Stimulated activated CD4-positive, alpha-beta T cell treated with anti-CD3 and anti-CD28 coated beads, Interleukin-1b, Interleukin-23, amount 100 ng/mL, for 48 hours (primary cell): Measurements from ENCODE around the gene RCN2.

Experiments used
- DNase-seq: peaks from one replicate; pipeline ENCODE4 v3.0.0-alpha.2; 2020

RCN2 gene

DNA sequence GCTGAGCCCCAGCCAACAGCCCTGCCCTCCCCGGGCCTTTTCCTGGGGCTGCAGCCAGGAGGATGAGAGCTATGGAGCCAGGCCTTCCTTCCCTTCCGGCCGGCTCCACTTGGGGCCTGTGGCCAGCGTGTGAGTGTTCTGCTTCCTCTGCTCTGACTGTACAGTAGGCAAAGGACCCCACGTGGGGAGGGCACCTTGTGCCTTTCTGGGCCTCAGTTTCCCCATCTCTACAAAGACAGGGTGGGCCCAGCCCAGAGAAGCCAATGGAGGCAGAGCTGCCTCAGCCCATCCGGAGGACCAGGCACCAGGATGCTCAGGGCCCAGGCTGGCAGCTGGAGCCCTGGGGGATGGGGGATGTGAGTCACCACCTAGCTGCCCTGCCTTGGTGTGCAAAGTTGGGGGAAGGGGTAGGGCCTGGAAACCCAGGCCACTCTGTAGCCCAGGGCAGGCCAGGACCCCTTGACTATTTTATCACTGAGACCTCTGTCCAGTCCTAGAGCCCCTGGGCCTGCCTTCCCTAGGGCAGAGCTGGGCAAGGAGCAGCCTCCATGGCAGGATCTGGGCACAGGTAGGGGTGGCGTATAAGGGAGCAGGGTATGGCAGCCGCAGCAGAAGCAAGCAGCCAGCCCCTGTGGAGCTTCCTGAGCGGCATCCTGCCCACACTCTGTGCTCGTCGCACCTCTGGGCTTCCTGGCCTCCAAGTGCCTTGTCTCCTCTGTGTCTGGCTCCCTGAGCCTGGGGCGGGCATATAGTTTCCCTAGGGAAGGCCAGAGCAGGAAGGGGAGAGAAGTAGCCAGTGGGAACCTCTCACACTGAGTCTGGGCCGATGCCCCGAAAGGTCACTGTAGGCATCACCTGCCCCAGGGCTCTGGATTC lies 65.2 kb downstream of the RCN2 start:
- peak; percentile 63 for DNase-seq

DNA sequence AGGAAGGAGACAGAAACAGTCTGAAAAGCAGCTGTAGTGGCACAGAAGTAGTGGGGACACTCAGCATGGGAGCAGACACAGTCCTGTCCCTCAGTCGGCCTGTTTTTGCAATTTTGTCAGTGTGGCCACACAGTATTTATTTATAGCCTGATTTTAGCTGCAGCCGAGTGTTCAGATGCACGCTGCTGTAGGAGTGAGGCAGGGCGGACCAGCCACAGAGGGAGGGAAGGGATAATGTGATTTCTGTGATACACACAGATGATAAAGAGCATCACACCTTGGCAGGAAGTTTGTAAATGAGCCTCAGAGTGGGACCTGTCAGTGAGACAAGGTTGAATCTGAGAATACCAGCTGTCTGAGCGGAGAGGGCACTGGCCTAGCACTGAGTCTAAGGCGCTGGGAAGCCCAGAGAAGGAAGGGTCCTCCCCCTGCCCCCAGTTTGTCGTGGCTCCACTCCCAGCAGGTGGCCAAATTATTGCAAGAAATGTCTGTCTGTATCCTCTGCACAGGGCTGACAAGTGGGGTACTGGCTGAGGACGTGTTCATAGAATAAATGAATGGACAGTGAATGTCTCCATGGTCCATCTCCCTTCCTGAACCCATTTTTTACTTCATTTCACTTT lies 67.2 kb downstream of the RCN2 start:
- DNase-seq, result no peak

DNA sequence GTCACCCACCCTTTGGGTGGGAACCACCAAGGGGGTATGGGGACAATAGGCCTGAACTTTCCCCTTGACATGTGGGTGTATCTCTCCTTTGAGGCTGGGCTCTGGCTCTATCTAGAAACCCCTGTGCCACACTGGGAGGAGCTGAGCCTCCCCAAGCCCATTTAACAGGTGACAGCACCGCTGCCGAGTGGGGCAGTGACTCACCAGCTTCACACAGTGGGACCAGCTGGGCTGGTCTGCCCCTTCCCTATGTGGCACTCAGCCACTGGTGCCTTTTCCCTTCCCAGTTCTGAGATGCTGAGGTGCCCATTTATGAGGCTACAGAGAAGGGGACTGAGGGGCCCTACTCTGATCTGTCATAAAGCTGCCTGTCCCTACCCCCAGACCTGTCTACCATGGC lies 68.4 kb downstream of the RCN2 start:
- DNase-seq, result no peak

DNA sequence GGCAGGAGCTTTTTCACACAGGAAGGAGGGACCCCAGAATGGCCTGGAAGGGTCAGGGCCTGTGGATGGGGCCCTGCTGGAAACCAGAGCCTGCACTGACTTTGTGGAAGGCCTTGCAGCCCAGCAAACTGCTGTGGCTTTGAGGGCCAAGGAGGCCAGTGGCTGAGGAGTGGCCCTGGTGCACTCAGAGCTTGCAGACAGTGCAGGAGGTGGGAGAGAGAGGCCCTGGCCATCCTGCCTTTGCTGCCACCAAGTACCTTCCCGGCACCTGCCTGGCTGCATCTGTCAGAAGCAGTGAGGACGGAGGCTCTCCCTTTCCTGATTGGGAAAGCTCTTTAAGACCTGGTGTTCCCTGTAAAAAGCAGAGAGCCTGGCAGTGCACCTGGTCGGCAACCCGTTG lies 69.8 kb downstream of the RCN2 start:
- no peak for DNase-seq

DNA sequence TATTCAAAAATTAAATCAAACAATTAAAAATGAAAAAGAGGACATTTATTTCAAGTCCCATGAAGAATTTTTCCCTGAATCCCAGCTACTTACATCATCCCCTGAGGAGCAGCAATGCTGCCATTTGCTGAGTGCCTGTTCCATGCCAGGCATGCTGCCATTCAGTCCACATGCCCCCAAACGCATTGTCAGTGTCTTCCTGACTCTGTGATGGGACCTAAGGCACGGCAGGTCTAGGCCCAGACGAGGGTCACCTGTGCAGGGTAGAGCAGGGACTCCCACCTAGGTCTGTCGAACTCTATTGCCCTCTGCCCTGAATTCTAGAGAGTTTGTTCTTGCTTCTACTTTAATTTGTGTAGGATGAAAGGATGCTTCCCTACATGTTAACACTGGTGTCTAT lies 70.4 kb downstream of the RCN2 start:
- no peak for DNase-seq

DNA sequence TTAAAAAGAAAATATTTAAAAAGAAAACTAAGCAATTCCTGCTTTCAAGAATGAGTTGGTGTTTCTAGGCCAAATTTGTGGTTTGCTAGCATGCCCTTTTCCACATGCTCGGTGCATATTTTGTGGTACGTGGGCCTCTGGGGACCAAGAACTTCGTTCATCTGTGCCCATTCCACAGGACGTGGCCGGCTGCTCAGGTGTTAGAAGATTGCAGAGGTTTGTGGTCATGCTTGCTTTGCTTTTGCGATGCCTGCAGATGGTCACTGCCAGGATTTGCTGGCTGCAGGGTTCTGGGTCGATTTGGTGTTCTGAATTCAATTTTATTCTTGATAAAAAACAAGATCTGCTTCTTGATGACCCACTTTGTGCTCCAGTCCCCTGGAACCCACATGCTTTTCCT lies 70.9 kb downstream of the RCN2 start:
- no peak for DNase-seq

DNA sequence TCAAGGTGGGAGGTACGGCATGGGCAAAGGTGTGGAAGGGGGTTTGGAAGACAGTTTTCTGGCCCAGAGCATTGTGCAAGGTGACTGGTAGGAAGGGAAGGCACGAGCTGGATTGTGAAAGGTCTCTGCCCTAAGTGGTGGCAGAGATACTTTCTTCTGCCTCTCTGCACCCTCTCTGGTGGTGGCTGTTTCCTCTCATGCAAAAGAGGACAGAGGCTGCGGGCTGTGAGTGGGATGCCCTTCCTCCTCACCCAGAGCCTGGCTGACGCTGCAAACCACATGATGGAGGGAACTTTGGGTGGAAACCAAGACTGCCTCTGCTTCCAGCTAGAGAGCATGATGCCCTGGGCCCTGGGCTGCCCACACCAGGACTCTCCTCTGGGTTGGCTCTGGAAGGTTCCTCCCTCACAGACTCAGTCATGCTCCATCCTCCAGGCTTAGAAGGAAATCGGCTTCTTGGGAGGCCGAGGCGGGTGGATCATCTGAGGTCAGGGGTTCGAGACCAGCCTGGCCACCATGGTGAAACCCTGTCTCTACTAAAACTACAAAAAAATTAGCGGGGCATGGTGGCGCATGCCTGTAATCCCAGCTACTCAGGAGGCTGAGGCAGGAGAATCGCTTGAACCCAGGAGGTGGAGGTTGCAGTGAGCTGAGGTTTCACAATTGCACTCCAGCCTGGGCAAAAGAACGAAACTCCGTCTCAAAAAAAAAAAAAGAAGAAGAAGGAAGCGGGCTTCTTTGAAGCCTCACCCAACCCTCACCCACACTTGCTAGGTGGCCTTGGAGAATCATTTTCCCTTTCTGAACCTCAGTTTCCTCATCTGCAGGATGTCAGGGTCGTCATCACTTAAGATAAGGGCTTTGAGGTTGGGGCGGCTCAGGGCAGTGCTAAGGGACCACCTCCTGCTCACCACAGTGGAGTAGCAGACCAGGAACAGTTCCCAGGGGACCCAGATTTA lies 71.7 kb downstream of the RCN2 start:
- peak; percentile 78 for DNase-seq
